Putamen (tissue), 1 donor: ENCODE results near the gene ADAM22.
"Not testable (repeated sequence)": the region's sequence is repeated elsewhere in the genome, so short reads cannot be mapped to it uniquely, and the experiment has no call there.

Experiments used
- DNase-seq: peaks from one replicate; pipeline ENCODE4 v3.0.0-alpha.2; 2016; ENCODE audit warnings: low spot score

Gene ADAM22, protein sequence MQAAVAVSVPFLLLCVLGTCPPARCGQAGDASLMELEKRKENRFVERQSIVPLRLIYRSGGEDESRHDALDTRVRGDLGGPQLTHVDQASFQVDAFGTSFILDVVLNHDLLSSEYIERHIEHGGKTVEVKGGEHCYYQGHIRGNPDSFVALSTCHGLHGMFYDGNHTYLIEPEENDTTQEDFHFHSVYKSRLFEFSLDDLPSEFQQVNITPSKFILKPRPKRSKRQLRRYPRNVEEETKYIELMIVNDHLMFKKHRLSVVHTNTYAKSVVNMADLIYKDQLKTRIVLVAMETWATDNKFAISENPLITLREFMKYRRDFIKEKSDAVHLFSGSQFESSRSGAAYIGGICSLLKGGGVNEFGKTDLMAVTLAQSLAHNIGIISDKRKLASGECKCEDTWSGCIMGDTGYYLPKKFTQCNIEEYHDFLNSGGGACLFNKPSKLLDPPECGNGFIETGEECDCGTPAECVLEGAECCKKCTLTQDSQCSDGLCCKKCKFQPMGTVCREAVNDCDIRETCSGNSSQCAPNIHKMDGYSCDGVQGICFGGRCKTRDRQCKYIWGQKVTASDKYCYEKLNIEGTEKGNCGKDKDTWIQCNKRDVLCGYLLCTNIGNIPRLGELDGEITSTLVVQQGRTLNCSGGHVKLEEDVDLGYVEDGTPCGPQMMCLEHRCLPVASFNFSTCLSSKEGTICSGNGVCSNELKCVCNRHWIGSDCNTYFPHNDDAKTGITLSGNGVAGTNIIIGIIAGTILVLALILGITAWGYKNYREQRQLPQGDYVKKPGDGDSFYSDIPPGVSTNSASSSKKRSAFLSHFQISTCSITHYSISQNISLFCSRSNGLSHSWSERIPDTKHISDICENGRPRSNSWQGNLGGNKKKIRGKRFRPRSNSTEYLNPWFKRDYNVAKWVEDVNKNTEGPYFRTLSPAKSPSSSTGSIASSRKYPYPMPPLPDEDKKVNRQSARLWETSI

DNA sequence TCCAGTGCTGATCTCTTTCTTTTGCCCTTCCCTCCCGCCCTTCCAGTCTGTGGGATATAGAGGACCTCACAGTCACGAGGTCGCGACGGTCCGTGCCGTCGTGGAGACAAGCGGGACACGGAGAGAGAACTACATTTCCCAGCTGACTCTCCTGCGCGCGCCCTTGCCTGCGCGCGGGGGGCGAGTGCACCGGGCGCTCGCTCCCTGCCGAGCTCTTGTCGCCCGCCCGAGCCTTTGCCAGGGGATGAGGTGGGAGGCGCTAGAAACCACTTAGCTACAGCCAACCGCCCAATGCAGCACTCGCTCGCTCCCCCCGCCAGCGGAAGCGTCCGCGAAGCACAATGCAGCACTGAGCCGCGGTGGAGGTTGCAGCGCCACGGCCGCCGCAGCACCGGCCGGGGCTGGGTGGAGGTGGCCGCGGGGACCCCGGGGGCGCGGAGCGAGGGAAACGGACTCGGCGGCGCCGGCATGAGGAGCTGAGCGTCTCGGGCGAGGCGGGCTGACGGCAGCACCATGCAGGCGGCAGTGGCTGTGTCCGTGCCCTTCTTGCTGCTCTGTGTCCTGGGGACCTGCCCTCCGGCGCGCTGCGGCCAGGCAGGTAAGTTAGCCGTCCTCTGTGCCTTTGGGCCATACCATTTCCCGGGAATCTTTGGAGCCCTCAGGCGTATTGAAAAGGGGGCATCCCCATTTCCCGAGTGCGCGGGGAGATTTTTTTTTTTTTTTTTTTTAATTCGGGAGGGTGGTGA is at the start of gene ADAM22:
TSS of gene ADAM22 (plus strand) at position 299 of the 746 bp plus-strand sequence. CDS start at position 514, 215 bp downstream.
- peak; percentile 97 for DNase-seq

DNA sequence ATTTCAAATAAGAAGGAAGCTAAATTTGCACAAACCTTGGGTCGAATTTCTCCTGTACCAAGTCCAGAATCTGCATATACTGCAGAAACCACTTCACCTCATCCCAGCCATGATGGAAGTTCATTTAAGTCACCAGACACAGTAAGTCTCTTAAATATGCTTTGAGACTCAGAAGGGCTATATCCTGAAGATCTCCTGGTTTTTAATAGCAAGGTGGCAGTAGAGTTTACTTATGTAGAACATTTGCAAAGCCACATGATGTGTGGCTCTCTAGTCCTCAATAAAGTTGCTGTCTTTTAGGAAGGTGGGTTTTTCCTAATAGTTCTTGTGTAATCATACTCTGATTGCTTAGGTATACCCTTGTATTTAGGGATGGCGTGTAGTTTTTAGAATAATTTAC is 49.0 kb upstream of the ADAM22 start:
- no peak for DNase-seq

DNA sequence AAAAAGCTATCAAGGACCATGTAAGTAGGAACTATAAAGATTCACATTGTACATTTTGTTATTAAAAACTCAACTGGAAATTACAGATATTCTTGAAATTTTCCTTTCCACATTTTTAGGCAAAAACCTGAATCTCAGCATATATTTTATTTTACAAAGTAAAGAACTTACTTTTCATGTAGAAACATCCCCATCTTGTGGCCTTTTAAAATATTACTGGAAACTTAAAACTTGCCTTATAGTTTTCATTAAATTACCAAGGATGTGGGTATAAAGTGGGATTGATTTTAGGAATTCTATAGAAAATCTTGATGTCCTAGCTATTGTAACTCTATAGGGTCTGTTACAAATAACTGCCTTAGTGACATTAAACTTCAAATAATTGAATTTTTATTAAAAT is 47.2 kb upstream of the ADAM22 start:
- DNase-seq = peak; percentile 19

DNA sequence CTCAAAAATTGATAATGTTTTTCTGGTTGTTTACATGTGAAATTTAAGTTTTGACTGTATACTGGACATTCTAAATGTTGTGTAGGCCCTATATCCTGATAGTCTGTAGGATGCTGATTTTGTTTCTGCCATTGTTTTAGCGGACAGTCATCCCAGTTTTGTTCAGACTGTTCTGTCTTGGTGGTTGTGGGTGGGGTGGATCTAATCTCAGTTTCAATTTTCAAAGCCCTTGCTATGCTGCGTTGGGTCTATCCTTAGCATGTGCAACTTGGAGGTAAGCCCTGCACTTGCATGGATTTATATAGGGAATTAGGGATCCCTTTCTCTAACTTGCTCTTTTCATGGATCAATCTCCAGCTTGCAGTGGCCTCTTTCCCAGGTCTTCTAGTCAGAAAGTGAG is 38.7 kb upstream of the ADAM22 start:
- no peak for DNase-seq

DNA sequence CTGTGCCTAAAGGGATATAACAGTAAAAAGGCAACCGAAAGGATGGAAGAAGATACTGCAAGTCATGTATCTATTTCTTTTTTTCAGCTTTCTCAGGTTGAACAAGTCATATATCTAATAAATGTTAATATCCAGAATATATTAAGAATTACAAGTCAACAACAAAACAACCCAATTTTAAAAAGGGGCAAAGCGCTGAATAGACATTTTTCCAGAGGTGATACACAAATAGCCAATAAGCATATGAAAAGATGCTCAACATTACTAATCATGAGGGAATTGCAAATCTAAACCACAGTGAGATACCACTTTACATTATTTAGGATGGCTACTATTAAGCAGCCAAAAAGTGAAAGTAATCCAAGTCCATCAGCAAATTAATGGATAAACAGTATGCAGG is 34.8 kb upstream of the ADAM22 start:
- DNase-seq = no peak

DNA sequence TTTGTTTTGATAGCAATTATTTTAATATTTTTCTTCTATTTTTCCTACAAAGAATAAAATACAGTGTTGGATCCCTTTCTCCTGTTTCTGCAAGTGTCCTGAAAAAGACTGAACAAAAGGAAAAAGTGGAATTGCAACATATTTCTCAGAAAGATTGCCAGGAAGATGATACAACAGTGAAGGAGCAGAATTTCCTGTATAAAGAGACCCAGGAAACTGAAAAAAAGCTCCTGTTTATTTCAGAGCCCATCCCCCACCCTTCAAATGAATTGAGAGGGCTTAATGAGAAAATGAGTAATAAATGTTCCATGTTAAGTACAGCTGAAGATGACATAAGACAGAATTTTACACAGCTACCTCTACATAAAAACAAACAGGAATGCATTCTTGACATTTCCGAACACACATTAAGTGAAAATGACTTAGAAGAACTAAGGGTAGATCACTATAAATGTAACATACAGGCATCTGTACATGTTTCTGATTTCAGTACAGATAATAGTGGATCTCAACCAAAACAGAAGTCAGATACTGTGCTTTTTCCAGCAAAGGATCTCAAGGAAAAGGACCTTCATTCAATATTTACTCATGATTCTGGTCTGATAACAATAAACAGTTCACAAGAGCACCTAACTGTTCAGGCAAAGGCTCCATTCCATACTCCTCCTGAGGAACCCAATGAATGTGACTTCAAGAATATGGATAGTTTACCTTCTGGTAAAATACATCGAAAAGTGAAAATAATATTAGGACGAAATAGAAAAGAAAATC is 26.7 kb upstream of the ADAM22 start:
- DNase-seq = not testable (repeated sequence)

DNA sequence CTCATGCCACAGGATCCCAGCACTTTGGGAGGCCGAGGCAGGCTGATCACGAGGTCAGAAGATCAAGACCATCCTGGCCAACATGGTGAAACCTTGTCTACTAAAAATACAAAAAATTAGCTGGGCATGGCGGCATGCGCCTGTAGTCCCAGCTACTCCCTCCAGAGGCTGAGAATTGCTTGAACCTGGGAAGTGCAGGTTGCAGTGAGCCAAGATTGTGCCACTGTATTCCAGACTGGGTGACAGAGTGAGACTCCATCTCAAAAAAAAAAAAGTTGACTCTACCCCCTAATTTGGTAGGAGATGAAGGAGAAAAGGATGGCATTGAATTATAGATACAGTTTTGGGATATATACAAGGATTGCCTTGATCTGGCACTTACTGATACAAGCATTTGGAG is 25.2 kb upstream of the ADAM22 start:
- not testable (repeated sequence) for DNase-seq

DNA sequence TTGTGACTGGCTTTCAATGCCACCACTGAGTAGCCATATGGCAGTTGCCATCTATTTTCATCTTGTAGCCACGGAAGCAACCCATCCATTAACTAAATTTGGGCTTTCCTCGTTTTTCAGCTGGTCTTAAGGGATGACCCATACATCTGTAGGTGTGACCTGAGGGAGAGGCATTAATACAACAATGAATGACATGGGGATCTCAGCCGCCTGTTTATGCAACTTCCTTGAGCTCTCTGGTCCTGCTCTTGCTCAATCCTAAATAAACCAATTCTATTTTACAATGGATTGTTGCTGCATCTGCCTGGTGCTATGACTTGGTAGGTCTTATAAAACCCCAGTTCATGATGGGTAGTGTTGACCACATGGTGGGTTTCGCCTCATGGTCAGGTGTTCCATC is 21.9 kb upstream of the ADAM22 start:
- no peak for DNase-seq

DNA sequence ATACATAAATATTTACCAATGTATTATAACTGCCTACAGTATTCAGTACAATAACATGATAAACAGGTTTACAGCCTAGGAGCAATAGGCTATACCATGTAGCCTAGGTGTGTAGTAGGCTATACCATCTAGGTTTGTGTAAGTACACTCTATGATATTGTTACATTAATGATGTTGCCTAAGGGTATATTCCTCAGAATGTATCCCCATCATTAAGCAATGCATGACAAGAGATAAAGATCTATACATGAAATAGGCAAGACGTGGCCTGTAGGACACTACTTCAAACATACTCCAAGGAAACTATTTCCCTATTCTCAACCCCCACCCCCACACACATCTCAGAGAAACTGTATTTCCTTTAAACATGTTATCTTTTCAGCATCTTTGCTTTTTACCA is 15.3 kb upstream of the ADAM22 start:
- DNase-seq = no peak

DNA sequence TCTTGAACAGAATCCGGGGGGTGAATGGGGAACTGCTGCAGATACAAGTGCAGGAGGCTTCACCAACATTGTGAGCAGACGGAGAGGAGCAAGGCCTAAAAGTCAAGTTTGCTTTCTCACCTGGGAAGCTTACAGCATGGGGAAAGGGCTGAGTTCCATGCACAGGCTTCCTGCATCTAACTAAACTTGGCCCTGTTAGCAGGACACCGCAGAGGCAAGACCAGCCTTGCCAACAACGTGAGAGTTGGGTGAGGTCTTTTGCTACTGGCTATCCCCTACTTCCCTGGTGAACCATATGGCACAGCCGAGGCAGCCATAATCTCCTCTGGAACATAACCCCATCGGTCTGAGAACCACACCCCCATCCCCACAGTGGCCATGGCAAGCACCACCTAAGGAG is 14.2 kb upstream of the ADAM22 start:
- no peak for DNase-seq

DNA sequence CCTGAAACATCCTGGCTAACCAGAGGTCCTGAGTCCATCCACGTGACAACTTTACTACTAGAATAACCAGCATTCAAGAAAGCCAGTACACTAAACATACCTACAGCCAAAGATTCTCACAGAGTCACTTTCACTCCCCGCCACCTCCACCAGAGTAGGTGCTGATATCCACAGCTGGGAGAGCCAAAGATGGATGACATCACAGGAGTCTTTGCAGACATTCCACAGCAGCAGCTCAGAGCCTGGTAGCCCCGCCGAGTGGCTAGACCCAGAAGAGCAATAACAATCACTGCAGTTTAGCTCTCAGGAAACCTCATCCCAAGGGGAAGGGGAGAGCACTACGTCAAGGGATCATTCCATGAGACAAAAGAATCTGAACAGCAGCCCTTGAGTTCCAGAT is 13.5 kb upstream of the ADAM22 start:
- DNase-seq = no peak

DNA sequence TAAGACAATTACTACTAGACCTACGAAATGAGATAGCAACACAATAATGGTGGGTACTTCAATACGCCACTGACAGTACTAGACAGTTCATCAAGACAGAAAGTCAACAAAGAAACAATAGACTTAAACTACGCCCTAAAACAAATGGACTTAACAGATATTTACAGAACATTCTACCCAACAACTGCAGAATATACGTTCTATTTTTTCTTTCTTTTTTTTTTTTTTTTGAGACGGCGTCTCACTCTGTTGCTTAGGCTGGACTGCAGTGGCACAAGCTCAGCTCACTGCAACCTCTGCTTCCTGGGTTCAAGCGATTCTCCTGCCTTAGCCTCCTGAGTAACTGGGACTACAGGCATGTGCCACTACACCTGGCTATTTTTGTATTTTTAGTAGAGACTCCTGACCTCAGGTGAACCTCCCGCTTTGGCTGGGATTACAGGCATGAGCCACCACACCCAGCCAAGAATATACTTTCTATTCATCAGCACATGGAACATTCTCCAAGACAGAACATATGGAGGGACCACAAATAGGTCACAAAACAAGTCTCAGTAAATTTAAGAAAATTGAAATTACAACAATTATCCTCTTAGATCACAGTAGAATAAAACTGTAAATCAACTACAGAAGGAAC is 11.2 kb upstream of the ADAM22 start:
- not testable (repeated sequence) for DNase-seq

DNA sequence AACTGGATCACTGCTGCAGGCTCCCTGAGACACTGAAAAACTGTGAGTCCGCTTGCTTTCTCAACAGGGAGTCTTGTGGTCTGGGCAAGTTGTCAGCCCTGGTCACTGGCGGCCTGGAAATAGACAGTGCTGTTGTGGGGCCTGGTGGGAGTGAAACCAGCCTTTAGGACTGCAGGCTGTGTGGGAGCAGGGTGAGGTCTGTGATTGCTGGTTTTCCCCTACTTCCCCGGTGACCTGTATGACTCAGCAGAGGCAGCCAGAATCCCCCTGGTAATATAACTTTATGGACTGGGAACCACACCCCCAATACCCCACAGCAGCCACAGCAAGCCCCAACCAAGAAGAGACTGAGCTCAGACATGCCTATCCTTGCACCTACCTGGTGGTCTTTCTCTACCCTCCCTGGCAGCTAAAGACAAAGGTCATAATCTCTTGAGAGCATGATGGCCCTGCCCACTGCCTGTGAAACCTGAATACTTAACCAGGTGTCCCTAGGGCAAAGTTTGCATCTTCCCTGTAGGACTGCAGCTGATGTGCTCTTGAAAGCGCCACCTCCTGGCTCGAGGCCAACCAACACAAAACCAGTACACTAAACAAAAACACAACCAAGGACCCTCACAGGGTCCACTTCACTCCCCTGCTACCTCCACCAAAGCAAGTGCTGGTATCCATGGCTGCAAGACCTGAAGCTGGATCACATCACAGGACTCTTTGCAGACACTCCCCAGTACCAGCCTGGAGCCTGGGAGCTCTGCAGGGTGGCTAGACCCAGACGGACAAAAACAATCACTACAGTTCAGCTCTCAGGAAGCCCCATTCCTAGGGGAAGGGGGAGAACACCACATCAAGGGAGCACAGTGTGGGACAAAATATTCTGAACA is 7.2 kb upstream of the ADAM22 start:
- no peak for DNase-seq

DNA sequence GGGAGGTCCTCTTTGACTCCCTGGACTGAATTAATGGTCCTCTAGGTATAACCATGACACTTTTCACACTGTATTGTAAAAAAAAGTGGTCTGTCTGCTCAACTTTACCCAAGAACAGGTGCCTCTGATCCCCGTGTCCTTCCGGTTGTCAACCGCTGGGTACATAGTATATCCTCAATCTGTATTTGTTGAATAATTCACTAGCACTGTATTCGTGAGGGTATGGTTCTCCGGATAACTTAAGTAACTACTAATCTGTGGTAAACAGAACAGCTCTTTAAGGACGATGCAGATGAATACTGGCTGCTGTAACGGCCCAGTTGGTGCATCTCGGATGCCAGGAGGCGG is 472 bp upstream of the ADAM22 start:
- no peak for DNase-seq

DNA sequence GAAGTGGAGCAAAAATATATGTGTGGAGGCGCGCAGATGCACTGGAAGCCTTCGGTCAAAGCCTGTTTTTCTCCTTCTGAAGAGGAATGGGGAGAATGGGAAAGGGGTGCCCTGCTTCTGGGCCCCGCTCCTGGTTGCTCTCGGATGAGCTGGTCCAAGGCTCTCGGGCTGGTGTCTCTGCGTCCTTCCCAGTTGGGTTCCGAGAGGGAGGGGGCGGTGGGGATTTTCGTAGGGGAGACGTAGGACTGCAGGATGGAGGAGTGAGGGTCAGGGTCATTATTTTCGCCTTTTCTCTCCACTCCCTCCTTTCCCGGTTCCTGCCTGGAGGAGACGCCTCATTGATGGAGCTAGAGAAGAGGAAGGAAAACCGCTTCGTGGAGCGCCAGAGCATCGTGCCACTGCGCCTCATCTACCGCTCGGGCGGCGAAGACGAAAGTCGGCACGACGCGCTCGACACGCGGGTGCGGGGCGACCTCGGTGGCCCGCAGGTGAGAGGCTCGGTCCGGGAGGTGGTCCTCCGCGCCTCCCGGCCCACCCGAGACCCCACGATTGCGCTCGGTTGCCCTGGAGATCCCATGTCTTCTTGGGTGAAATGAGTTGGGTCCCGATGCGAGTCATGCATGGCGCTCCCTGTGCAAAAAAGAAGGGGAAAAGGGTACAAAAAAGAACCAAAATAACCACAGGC is 790 bp downstream of the ADAM22 start:
- DNase-seq = peak; percentile 38

DNA sequence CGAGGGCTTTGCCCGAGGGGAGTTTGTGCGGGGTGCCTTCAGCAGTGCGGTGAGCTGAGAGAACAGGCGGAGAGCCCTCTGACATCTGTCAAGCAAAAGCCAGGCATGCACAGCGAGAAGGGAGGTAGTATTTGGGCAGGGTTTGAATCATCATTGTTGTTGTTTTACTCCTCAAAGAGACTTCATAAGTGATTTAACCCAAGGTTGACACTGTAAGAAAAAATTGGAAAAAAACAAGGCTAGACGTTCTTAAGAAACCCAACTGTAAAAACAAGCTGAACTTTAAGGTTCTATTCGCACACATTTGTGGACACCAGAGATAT is 1.3 kb downstream of the ADAM22 start:
- DNase-seq = peak; percentile 9

DNA sequence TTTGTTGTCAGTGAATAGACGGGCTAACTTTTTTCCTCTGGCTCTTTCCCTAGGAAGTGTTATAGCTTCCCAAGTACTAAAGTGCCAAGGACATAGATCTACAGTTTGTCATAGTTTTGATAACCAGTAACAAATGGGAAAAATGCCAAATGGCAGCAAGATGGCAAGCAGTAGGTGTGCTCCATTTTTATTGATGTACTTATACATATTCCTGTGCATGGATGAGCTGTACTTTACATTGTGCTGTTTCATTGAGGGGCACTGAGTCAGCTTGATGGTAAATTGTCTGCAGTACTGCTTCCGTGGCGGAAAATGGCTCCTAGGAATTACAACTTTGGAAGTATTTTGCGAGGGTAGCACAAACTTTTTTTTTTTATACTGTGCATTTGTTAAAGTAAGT is 7.1 kb downstream of the ADAM22 start:
- DNase-seq = no peak

DNA sequence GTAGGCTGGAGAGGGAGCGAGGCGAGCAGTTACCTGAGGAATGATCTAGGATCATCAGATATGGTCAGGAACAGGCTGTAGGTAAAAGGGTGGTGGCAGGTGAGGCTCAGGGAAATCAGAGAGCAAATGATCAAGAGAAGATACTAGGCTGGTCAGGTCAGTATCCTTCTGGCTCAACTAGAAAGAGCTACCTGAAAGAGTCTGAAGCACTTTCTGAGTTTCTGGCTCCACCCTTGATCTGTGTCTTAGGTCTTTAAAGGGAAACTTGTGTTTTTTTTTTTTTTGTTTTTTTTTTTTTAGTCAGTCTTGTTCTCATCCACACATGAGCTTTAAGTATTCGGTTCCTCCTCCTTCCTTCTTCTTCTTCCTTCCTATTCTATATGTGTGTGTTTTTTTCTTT is 10.5 kb downstream of the ADAM22 start:
- no peak for DNase-seq

DNA sequence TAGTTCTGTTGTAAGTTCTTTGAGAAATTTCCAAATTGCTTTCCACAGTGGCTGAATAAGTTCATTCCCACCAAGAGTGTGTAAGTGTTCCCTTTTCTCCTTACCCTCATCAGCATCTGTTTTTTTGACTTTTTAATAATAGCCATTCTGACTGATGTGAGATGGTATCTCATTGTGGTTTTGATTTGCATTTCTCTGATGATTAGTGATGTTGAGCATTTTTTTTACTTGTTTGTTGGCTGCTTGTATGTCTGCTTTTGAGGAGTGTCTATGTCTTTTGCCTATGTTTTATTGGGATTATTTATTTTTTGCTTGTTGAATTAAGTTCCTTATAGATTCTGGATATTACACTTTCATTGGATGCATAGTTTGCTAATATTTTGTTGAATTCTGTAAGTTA is 11.9 kb downstream of the ADAM22 start:
- not testable (repeated sequence) for DNase-seq

DNA sequence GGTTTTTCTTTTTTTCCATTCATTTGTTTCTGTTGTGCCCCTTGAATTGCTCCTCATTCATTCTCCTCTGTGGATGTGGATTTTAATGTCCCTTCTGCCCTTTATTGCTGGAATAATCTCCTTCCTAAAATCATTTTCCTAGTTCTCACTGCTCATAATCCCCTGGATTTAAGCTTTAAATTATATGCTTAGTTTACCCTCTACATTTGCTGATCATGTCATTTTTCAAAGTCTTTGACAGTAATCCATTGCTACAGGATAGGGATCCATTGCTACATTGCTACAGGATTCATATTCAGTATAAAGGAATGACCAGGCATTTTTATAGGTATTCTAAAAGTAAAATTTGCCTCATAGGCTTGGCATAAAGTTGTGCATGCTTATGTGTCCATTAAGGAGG is 14.3 kb downstream of the ADAM22 start:
- no peak for DNase-seq
